ENCODE measurements around the gene GOLPH3. TPM values are rescaled to one million over a fixed set of nuclear protein-coding genes. Genes with fewer than 3 reads are reported as not detected.

GOLPH3 gene
- total and polyA plus RNA-seq, 4 donors, result 64.1 to 116 (median 68.5) TPM

DNA sequence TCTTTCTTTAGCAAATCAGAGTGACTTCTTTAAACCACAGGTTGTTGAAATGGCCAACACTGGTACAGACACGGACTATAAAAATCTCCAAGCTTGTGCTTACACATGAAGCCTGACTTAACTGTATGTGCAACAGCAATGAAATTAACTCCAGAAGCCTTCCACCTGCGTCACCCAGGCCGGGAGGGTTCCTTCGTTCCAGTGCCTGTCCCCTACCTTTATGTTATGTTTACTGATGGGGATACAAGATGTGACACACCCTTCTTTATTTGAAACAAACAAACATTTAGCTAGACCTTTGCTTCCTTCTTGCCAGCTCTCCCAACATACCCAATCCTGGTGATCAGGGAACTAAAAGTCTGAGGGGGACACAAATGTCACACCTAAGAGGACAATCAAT, 66.0 kb downstream of the GOLPH3 start:
- Histone ChIP-seq H3K9me3 (ENCODE audit: control insufficient read depth in 4 of 4, low read length in 3 of 4) (no peaks in the 10 kb centered on the region), H3K9ac (ENCODE audit: low read depth in 1 of 2, low read length in 2 of 2) (no peak overlapping the region), H3K4me1 (ENCODE audit: control insufficient read depth in 4 of 4, insufficient read depth in 4 of 4, low read length in 3 of 4) (no peaks in the 10 kb centered on the region), H3K27me3 (ENCODE audit: control insufficient read depth in 4 of 4, insufficient read depth in 4 of 4, low read length in 3 of 4) (no peaks in the 10 kb centered on the region), H3K36me3 (ENCODE audit: control insufficient read depth in 4 of 4, insufficient read depth in 3 of 4, low read depth in 1 of 4, low read length in 3 of 4) (peaks cover 8 to 70% (median 59%) of the 10 kb centered on the region in 4 donors), H3K27ac (ENCODE audit: low read depth in 1 of 2, low read length in 2 of 2) (no peak overlapping the region), H3K4me3 (ENCODE audit: low read depth in 1 of 3, low read length in 3 of 3) (no peak overlapping the region)
- TF ChIP-seq, protein P1, sequence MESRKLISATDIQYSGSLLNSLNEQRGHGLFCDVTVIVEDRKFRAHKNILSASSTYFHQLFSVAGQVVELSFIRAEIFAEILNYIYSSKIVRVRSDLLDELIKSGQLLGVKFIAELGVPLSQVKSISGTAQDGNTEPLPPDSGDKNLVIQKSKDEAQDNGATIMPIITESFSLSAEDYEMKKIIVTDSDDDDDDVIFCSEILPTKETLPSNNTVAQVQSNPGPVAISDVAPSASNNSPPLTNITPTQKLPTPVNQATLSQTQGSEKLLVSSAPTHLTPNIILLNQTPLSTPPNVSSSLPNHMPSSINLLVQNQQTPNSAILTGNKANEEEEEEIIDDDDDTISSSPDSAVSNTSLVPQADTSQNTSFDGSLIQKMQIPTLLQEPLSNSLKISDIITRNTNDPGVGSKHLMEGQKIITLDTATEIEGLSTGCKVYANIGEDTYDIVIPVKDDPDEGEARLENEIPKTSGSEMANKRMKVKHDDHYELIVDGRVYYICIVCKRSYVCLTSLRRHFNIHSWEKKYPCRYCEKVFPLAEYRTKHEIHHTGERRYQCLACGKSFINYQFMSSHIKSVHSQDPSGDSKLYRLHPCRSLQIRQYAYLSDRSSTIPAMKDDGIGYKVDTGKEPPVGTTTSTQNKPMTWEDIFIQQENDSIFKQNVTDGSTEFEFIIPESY (IDR thresholded peaks at IDR 0.05), result no peak
- TF ChIP-seq RXRA (IDR thresholded peaks at IDR 0.05), result no peak
- TF ChIP-seq FOXA2 (IDR thresholded peaks at IDR 0.05), result no peak
- TF ChIP-seq, protein P2, sequence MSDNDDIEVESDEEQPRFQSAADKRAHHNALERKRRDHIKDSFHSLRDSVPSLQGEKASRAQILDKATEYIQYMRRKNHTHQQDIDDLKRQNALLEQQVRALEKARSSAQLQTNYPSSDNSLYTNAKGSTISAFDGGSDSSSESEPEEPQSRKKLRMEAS (IDR thresholded peaks at IDR 0.05), result no peak
- TF ChIP-seq TAF1 (conservative IDR thresholded peaks at IDR 0.05), result no peak
- TF ChIP-seq GABPA (IDR thresholded peaks at IDR 0.05 in 1 of 2, conservative IDR thresholded peaks at IDR 0.05 in 1 of 2), result no peak
- TF ChIP-seq, protein P3, sequence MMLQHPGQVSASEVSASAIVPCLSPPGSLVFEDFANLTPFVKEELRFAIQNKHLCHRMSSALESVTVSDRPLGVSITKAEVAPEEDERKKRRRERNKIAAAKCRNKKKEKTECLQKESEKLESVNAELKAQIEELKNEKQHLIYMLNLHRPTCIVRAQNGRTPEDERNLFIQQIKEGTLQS (IDR thresholded peaks at IDR 0.05), result no peak
- TF ChIP-seq JUND (IDR thresholded peaks at IDR 0.05), result no peak
- no peak for TF ChIP-seq NR2F2 (IDR thresholded peaks at IDR 0.05)
- no peak for TF ChIP-seq HNF4G (IDR thresholded peaks at IDR 0.05)
- no peak for TF ChIP-seq FOXA1 (IDR thresholded peaks at IDR 0.05)
- no peak for TF ChIP-seq YY1 (IDR thresholded peaks at IDR 0.05)
- DNase-seq (ENCODE audit: low spot score), result no peak
- 91% methylated on average over 4 of the region's 4 CpGs for WGBS

DNA sequence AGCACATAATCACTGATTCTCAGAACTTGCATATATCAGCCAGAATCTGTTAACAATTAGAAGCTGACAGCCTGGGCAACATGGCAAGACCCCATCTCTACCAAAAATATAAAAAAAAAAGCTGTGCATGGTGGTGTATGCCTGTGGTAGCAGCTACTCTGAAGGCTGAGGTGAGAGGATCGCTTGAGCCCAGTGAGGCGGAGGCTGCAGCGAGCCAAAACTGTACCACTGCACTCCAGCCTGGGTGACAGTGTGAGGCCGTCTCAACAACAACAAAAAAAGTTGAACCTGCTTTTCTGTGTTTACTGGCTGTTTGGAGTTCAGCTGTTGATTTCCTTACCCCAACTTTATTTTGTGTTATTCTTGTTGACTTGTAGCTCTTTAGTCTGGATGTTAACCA, 66.8 kb downstream of the GOLPH3 start:
- Histone ChIP-seq H3K36me3 (ENCODE audit: control insufficient read depth in 4 of 4, insufficient read depth in 3 of 4, low read depth in 1 of 4, low read length in 3 of 4) (peaks cover 9 to 73% (median 60%) of the 10 kb centered on the region in 4 donors), H3K27ac (ENCODE audit: low read depth in 1 of 2, low read length in 2 of 2) (no peak overlapping the region), H3K9me3 (ENCODE audit: control insufficient read depth in 4 of 4, low read length in 3 of 4) (no peaks in the 10 kb centered on the region), H3K4me3 (ENCODE audit: low read depth in 1 of 3, low read length in 3 of 3) (no peak overlapping the region), H3K4me1 (ENCODE audit: control insufficient read depth in 4 of 4, insufficient read depth in 4 of 4, low read length in 3 of 4) (no peaks in the 10 kb centered on the region), H3K9ac (ENCODE audit: low read depth in 1 of 2, low read length in 2 of 2) (no peak overlapping the region), H3K27me3 (ENCODE audit: control insufficient read depth in 4 of 4, insufficient read depth in 4 of 4, low read length in 3 of 4) (no peaks in the 10 kb centered on the region)
- 96% methylated on average over 4 of the region's 4 CpGs for WGBS
- no peak for DNase-seq (ENCODE audit: low spot score)
- TF ChIP-seq, protein P4, sequence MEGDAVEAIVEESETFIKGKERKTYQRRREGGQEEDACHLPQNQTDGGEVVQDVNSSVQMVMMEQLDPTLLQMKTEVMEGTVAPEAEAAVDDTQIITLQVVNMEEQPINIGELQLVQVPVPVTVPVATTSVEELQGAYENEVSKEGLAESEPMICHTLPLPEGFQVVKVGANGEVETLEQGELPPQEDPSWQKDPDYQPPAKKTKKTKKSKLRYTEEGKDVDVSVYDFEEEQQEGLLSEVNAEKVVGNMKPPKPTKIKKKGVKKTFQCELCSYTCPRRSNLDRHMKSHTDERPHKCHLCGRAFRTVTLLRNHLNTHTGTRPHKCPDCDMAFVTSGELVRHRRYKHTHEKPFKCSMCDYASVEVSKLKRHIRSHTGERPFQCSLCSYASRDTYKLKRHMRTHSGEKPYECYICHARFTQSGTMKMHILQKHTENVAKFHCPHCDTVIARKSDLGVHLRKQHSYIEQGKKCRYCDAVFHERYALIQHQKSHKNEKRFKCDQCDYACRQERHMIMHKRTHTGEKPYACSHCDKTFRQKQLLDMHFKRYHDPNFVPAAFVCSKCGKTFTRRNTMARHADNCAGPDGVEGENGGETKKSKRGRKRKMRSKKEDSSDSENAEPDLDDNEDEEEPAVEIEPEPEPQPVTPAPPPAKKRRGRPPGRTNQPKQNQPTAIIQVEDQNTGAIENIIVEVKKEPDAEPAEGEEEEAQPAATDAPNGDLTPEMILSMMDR (IDR thresholded peaks at IDR 0.05; ENCODE audit: low read depth, low read length, missing input control), result no peak
- TF ChIP-seq, protein P2 (IDR thresholded peaks at IDR 0.05), result no peak
- no peak for TF ChIP-seq NR2F2 (IDR thresholded peaks at IDR 0.05)
- no peak for TF ChIP-seq JUND (IDR thresholded peaks at IDR 0.05)
- TF ChIP-seq TAF1 (conservative IDR thresholded peaks at IDR 0.05), result no peak
- TF ChIP-seq EGR1 (IDR thresholded peaks at IDR 0.05; ENCODE audit: low read depth in 2 of 2), result no peak
- TF ChIP-seq RAD21 (IDR thresholded peaks at IDR 0.05), result no peak
- TF ChIP-seq FOXA1 (IDR thresholded peaks at IDR 0.05), result no peak
- no peak for TF ChIP-seq HNF4A (conservative IDR thresholded peaks at IDR 0.05)
- TF ChIP-seq, protein P1 (IDR thresholded peaks at IDR 0.05), result no peak
- TF ChIP-seq YY1 (IDR thresholded peaks at IDR 0.05), result no peak
- TF ChIP-seq FOXA2 (IDR thresholded peaks at IDR 0.05), result no peak
